K562 (cell line): Measurements from ENCODE around the gene MTG1. TPM values are rescaled to one million over a fixed set of nuclear protein-coding genes. Genes with fewer than 3 reads are reported as not detected.
A peak's percentile ranks its signal among the peaks of the same experiment; 100 is the strongest.

Experiments used
- ATAC-seq: fragments of 200-7000 bp; cut with Tn5 transposase; 3 replicates; pipeline ENCODE4 v1.9.1; 2020; ENCODE audit warnings: moderate library complexity
- BruUV-seq: library from RNA; stranded (reverse); fragments of 400-500 nt; replicated peaks from 2 replicates; lab custom pipeline; 2021; lab: Mats Ljungman, UMichigan
- CTCF ChIA-PET: fragments of 300-600 bp; formaldehyde crosslinking; extraction: SDS; loops from one replicate; lab custom pipeline; 2021; ENCODE audit warnings: low intra/inter-chr PET ratio; lab: Yijun Ruan, JAX
- POLR2A ChIA-PET: fragments of 300-600, 350-650 bp; sonication (Branson Sonifier 250); formaldehyde crosslinking; extraction: SDS; loops from one replicate; lab custom pipeline; 2021; ENCODE audit warnings: antibody characterized with exemption, inconsistent platforms; lab: Yijun Ruan, JAX
- DNase-seq, 4 experiments: peaks; one replicate each; pipeline versions ENCODE4 v3.0.0 to v3.0.0-alpha.2; 2011 to 2018; ENCODE audit warnings: low spot score in 3 of 4, mixed read lengths in 3 of 4; ENCODE audit errors: extremely low read depth in 1 of 4
- FAIRE-seq: peaks from 2 replicates; lab custom pipeline; 2011; peaks lifted over from hg19 to GRCh38; lab: Jason Lieb, UNC
- H2AFZ ChIP-seq: 2 replicates; pipeline ENCODE4 v1.6.0; 2011; ENCODE audit warnings: low read depth, low read length, control low read depth, inconsistent platforms
- H3K27ac ChIP-seq: fragments of 200-600 bp; 3 replicates; pipeline ENCODE4 v1.8.0; 2011; ENCODE audit warnings: low read depth, mild to moderate bottlenecking, control low read depth, inconsistent platforms, low read length, moderate library complexity, mixed read lengths; ENCODE audit errors: extremely low read depth
- H3K27me3 ChIP-seq, 2 experiments: fragments of 300-600 bp in 1 of 2; 2 replicates in 1 of 2; 3 replicates in 1 of 2; pipeline versions ENCODE4 v1.6.0 to v1.8.0; 2011; ENCODE audit warnings: inconsistent platforms in 2 of 2, low read length in 2 of 2, mild to moderate bottlenecking in 1 of 2, mixed read lengths in 1 of 2, moderate library complexity in 1 of 2; ENCODE audit not compliant: control insufficient read depth in 2 of 2, insufficient read depth in 2 of 2
- H3K36me3 ChIP-seq: fragments of 300-600 bp; 3 replicates; pipeline ENCODE4 v1.8.0; 2011; ENCODE audit warnings: mild to moderate bottlenecking, low read length, inconsistent platforms; ENCODE audit not compliant: control insufficient read depth, insufficient read depth
- H3K4me1 ChIP-seq, 2 experiments: fragments of 200-600 bp in 1 of 2; replicated peaks in 1 of 2; 2 replicates in 1 of 2; 3 replicates in 1 of 2; pipeline versions ENCODE4 v1.5.1 to v1.8.0; 2011; ENCODE audit warnings: inconsistent platforms in 2 of 2, low read length in 2 of 2, mild to moderate bottlenecking in 1 of 2, mixed read lengths in 1 of 2, moderate library complexity in 1 of 2; ENCODE audit not compliant: control insufficient read depth in 2 of 2, insufficient read depth in 2 of 2
- H3K4me2 ChIP-seq: 2 replicates; pipeline ENCODE4 v1.6.1; 2011; ENCODE audit warnings: low read length, control low read depth, inconsistent platforms, mixed read lengths; ENCODE audit not compliant: insufficient read depth
- H3K4me3 ChIP-seq: fragments of 200-600 bp; sonication (generic), shearing (Covaris generic); 2 replicates; pipeline ENCODE4 v1.5.1; 2016; ENCODE audit warnings: control low read depth, inconsistent platforms
- H3K79me2 ChIP-seq: fragments of 200-600 bp; 3 replicates; pipeline ENCODE4 v1.8.0; 2011; ENCODE audit warnings: low read length, inconsistent platforms; ENCODE audit not compliant: control insufficient read depth, insufficient read depth
- H3K9ac ChIP-seq, 2 experiments: 2 replicates each; pipeline versions ENCODE4 v1.6.0 to v1.6.1; 2011; ENCODE audit warnings: low read depth in 2 of 2, low read length in 2 of 2, control low read depth in 1 of 2, inconsistent platforms in 1 of 2, mild to moderate bottlenecking in 1 of 2, mixed read lengths in 1 of 2; ENCODE audit not compliant: insufficient read depth in 1 of 2
- H3K9me1 ChIP-seq: one replicate; pipeline ENCODE4 v1.6.0; 2011; ENCODE audit warnings: inconsistent platforms, mild to moderate bottlenecking, low read length, moderate library complexity; ENCODE audit not compliant: control insufficient read depth, insufficient read depth
- H3K9me3 ChIP-seq: replicated peaks from 2 replicates; pipeline ENCODE4 v1.5.1; 2011; ENCODE audit warnings: low read depth, low read length, inconsistent platforms; ENCODE audit not compliant: control insufficient read depth, insufficient read depth
- H4K20me1 ChIP-seq: replicated peaks from 2 replicates; pipeline ENCODE4 v1.6.1; 2011; ENCODE audit warnings: low read length, inconsistent platforms, mixed read lengths; ENCODE audit not compliant: control insufficient read depth, insufficient read depth
- CREB3 ChIP-seq: fragments of 450-650 bp; conservative IDR thresholded peaks from 2 replicates; pipeline ENCODE4 v1.6.1; 2016; ENCODE audit warnings: missing genetic modification characterization, low read depth, mild to moderate bottlenecking, missing compliant biosample characterization, moderate library complexity
- CREBBP ChIP-seq: IDR thresholded peaks from one replicate; pipeline ENCODE4 v1.6.1; 2012; ENCODE audit warnings: low read depth, mild to moderate bottlenecking, control low read depth, inconsistent platforms, low read length
- CREM ChIP-seq: IDR thresholded peaks from 2 replicates; pipeline ENCODE4 v1.6.1; 2014; ENCODE audit warnings: antibody characterized with exemption, low read depth
- HMBOX1 ChIP-seq: sonication (generic); IDR thresholded peaks from 2 replicates; pipeline ENCODE4 v1.6.1; 2016
- MITF ChIP-seq: IDR thresholded peaks from 2 replicates; pipeline ENCODE4 v1.6.1; 2014; ENCODE audit warnings: antibody characterized with exemption
- SMAD1 ChIP-seq: fragments of 150-350 bp; IDR thresholded peaks from 2 replicates; pipeline ENCODE4 v1.6.1; 2014; ENCODE audit warnings: low read length, low read depth; ENCODE audit not compliant: partially characterized antibody
- TFE3 ChIP-seq: fragments of 450-650 bp; formaldehyde crosslinking; IDR thresholded peaks from 2 replicates; pipeline ENCODE4 v1.4.0; 2020; ENCODE audit warnings: mild to moderate bottlenecking, mixed read lengths
- ZFX ChIP-seq: sonication (generic); formaldehyde crosslinking; IDR thresholded peaks from 2 replicates; pipeline ENCODE4 v1.8.0; 2022; ENCODE audit warnings: mild to moderate bottlenecking, missing genetic modification reagents, moderate library complexity
- WGBS: fragments of 100-300 bp; shearing (Covaris generic); methylation state at CpG from one replicate; pipeline ENCODE4 v1.1.6; 2016; ENCODE audit warnings: low coverage, mixed read lengths; ENCODE audit not compliant: insufficient coverage; ENCODE audit errors: missing lambda C conversion rate; 5-methylcytosine and 5-hydroxymethylcytosine counted together
- in situ Hi-C: fragments of 300-500 bp; cut with MboI; formaldehyde crosslinking; loops from 4 replicates; pipeline ENCODE4 v1.15.0; 2018; ENCODE audit warnings: inconsistent platforms, mixed read lengths
- intact Hi-C: fragments of 100-400 bp; cut with micrococcal nuclease; formaldehyde crosslinking; loops from 2 replicates; pipeline ENCODE4 v1.14.2; 2022
- polyA plus RNA-seq, 8 experiments: library from polyadenylated mRNA; depleted of rRNA in 4 of 8; stranded (reverse) in 5 of 8; unstranded in 3 of 8; fragments of >200 nt; fragmentation: Nextera tagmentation in 2 of 8; fragmentation: Illumina TruSeq in 1 of 8; extraction: Ambion mirVana in 2 of 8; extraction: Trizol in 1 of 8; gene quantifications; 2 replicates each; pipeline versions ENCODE4 v1.2.1 to v1.2.3, GENCODE V29; 2011 to 2014; ENCODE audit warnings: inconsistent platforms in 1 of 8, missing spikeins in 1 of 8
- total RNA-seq, 7 experiments: library from RNA; depleted of rRNA in 6 of 7; stranded (reverse); fragments of >200 nt in 6 of 7; fragmentation: Illumina TruSeq in 2 of 7; extraction: Trizol in 2 of 7; gene quantifications; 2 replicates each; pipeline versions ENCODE4 v1.2.1 to v1.2.3, GENCODE V29; 2011 to 2021; ENCODE audit warnings: low replicate concordance in 1 of 7

MTG1 gene
- total and polyA plus RNA-seq, 9 of the 15 experiments (the other 6 are each of a cell fraction or from before 2014, with no cell fraction given), result 2.8 to 28.2 (median 15.4) TPM

GRCh38 chr10:133394801-133395221, 854 bp downstream of the MTG1 start:
- peak; percentile 72 for FAIRE-seq
- Histone ChIP-seq H3K4me1 (peaks cover 17 to 55% of the 10 kb centered on the region in 2 experiments), H3K4me2 (peak overlapping the region; percentile 87), H3K27me3 (no peaks in the 10 kb centered on the region), H3K27ac (peak overlapping the region; percentile 98), H3K9me3 (no peaks in the 10 kb centered on the region), H4K20me1 (no peaks in the 10 kb centered on the region), H3K9ac (peak overlapping the region; percentile 90 to 99), H3K9me1 (no peaks in the 10 kb centered on the region), H3K79me2 (peaks cover 20% of the 10 kb centered on the region), H3K36me3 (peaks cover 32% of the 10 kb centered on the region; the same call in 1 of the 3 replicates), H2AFZ (peak overlapping the region; percentile 63; the same call in 1 of the 2 replicates), H3K4me3 (peak overlapping the region; percentile 66)
- DNase-seq, result peak; percentile 20 to 46 (median 25)
- CTCF ChIA-PET, result no interaction called here
- ATAC-seq, result peak; percentile 46
- intact Hi-C loops (loop anchor here (5.0 to 10.0 kb wide), 2 partner anchors 38 to 70 kb away; partner anchors contain the start of gene FUOM), in situ Hi-C loops (no loop called here)
- TF ChIP-seq CREB3 (0 out of 2 replicates have a peak, but pooled peaks have one; percentile 21), TFE3 (CRISPR knock-in tag) (0 out of 2 replicates have a peak, but pooled peaks have one; percentile 30), HMBOX1 (peak; percentile 28; the same call in 1 of the 2 replicates), ZFX (CRISPR knock-in tag) (peak; percentile 8; the same call in 1 of the 2 replicates), CREM (peak; percentile 17; the same call in 1 of the 2 replicates), SMAD1 (no peak), MITF (no peak), CREBBP (no peak)
- WGBS, result 2% methylated on average over 18 of the region's 21 CpGs
- TSS peak; percentile 52 for BruUV-seq
- POLR2A ChIA-PET, result no interaction called here
